ENCODE data around the gene YKT6.

The YKT6 gene

DNA sequence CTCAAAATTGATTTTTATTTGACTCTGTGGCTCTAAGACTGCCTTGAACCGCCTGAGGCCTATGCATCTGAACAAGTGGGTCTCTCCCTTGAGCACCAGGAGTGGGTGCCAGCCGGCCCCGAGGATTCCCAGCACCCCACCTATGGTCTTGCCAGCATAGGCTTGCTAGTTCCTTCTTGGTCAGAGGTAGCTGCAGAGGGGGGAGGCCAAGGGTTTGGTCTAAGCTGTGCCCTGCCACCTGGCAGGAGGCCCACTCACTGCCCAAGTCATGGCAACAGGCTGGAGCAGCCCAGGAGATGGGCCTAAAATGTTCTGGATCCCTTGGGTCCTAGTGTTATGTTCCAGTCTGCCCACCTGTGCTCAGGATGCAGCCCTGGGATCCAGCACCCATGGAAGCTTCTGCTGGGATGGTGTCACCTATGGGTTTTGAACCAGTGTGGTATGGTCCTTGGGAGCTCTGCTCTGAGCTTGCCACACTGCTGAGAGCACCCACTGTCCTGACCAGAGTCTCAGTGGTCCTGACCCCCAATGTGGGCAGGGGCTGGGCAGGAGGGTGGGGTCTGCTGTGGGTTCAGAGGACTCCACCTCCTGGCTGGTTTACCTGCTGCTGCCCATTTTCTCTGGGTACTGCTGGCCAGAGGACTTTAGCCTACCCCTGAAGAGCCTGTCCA lies 12.6 kb downstream of the YKT6 start:
- TF ChIP-seq, protein P1, sequence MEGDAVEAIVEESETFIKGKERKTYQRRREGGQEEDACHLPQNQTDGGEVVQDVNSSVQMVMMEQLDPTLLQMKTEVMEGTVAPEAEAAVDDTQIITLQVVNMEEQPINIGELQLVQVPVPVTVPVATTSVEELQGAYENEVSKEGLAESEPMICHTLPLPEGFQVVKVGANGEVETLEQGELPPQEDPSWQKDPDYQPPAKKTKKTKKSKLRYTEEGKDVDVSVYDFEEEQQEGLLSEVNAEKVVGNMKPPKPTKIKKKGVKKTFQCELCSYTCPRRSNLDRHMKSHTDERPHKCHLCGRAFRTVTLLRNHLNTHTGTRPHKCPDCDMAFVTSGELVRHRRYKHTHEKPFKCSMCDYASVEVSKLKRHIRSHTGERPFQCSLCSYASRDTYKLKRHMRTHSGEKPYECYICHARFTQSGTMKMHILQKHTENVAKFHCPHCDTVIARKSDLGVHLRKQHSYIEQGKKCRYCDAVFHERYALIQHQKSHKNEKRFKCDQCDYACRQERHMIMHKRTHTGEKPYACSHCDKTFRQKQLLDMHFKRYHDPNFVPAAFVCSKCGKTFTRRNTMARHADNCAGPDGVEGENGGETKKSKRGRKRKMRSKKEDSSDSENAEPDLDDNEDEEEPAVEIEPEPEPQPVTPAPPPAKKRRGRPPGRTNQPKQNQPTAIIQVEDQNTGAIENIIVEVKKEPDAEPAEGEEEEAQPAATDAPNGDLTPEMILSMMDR (conservative IDR thresholded peaks at IDR 0.05) = no peak
- TF ChIP-seq ZFX (IDR thresholded peaks at IDR 0.05) = no peak
- no peak overlapping the region for H3K27ac ChIP-seq

DNA sequence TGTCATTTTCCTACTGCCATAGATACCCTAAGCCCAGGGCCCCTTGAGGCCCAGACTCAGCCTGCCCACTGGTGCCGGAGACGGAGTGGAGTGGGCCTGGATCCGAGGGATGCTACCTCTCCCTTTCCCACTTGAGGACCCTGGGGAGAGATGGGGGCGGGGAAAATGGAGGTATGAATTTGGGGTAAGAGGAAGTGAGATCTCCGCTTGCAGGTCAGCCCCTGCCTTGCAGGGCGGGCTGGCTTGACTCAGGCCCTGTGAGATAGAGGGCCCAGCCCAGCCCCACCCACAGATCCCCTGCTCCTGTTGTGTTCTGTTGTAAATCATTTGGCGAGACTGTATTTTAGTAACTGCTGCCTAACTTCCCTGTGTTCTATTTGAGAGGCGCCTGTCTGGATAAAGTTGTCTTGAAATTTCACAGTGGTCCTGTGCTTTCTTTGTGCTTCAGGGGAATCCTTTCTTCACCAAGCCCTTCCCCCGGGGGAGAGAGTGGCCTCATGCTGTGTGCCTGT lies 13.2 kb downstream of the YKT6 start:
- no peak overlapping the region for H3K27ac ChIP-seq

DNA sequence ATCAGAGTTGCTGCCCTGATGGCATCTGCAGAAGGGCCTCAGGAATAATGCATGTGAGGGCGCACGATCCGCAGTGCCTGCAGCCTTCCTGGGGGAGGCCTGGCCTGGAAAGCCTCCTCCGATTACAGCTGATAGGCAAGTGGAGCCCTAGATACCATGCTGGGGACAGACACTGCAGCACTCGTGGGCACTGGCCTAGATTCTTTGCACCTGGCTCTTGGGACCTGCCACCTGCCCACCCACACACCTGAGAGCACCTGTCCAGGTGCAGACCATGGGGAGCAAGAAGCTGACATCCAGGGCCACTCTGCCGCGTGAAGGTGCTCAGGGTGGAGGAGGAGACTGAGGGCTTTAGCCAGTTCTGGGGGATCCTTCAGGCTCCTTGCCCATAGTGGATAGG lies 14.8 kb downstream of the YKT6 start:
- no peak overlapping the region for H3K27ac ChIP-seq
- TF ChIP-seq, protein P1 (conservative IDR thresholded peaks at IDR 0.05) = no peak
- no peak for TF ChIP-seq ZFX (IDR thresholded peaks at IDR 0.05)

More for the DNA sequence above, 13.2 kb downstream of the YKT6 start:
- no peak for TF ChIP-seq ZFX (IDR thresholded peaks at IDR 0.05)
- TF ChIP-seq, protein P1 (conservative IDR thresholded peaks at IDR 0.05) = no peak

DNA sequence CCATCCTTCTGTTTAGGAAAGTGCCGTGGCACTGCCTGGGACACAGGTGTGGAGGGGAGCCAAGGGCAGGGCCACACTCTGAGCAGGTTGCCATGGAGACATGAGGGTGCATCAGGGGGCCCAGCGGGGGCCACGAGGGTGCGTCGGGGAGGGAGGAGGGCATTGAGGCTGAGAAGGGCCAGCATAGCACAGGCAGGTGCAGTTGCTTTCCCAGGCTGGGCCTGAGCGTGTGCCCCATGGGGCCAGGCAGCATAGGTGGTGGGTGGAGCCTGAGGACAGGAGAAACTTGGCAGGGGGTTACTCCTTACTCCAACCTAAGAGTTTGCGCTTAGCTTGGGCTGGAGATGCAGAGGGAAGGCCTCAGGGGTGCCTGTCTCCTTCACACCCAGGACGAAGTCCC lies 15.2 kb downstream of the YKT6 start:
- TF ChIP-seq ZFX (IDR thresholded peaks at IDR 0.05) = peak; percentile 19; the same call in 1 of the 2 replicates
- TF ChIP-seq, protein P1 (conservative IDR thresholded peaks at IDR 0.05) = no peak
- no peak overlapping the region; the same call in 1 of the 2 replicates for H3K27ac ChIP-seq

DNA sequence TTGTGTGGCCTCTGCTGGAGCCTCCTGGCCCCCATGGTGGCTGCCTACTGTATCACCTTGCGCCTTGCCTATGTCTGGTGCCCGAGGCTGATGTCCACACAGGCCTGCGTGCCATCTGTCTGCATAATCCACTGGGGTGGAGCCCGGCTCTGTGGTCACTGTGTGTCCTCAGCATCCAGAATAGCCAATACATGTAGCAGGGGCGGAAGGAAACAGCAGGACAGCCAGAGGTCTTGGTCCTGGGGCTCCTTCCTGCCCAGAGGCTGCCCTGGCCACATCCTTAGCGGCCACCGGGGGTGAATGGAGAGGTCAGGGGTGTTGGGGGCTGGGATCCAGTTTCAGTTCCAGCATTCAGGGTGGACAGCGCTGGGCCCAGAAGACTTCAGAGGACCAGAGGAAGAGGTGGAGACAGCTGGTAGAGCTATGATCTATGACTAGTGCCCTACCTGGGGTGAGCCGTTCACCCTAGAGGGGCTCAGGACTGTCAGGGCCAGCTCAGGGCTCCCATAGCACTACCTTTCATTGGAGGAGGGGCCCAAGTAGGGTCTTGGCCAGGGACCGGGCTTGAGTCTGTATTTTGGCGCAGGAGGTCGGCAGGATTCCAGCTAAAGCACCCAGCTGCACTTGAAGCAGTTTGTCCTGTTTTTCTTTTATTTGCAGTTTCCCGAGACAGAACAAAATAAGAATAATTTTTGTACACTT lies 15.9 kb downstream of the YKT6 start:
- H3K27ac ChIP-seq = peak overlapping the region; percentile 11; the same call in 1 of the 2 replicates
- TF ChIP-seq, protein P1 (conservative IDR thresholded peaks at IDR 0.05) = no peak

DNA sequence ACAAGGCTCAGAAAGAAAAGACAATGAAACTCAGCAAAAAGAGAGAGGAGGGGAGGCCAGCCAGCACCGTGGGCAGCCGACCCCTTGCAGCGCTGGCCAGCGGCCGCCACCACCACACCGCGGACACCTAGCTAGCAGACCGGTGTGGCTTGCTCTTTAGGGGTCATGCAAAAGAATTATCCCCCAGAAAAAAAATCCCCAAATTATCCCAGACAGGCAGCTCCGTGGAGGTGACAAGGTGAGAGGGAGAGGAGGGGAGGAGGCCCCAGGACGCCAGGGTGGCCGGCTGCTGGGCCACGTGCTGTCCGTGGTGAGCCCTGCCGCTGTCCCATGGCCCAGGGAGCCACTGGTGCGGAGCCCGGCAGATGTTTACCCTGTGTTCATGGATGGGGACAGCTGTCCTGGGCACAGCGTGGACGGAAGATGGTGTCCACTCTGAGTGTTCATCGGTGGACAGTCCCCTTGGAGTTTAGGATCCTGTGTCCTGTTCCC lies 16.5 kb downstream of the YKT6 start:
- H3K27ac ChIP-seq = peak overlapping the region; percentile 11; the same call in 1 of the 2 replicates
- TF ChIP-seq, protein P1 (conservative IDR thresholded peaks at IDR 0.05) = no peak
- no peak for TF ChIP-seq ZFX (IDR thresholded peaks at IDR 0.05)

DNA sequence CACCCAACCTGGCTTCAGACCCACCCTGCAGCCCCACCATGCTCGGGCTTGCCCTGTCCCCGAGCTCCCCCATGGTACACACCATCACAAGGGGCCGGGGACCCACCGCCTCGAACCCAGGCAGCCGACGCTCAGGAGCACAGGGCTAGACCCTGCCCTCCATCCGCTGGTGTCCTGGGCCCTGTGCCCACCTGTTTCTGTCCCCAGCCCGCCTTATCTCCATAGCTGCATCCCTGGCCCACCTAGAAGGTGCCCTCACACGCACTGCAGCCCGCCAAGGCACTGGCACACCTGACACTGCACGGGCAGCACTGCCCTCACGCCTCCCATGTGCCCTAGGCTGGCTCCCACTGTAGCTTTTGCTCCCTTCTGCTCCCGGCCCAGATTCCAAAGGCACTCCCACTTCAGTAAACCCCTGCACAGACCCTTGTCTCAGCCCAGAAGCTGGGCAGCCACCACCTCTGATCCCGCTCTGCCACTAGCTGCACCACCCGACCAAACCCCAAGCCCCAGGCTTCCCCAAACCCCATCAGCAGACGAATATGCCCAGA lies 17.1 kb downstream of the YKT6 start:
- no peak overlapping the region for H3K27ac ChIP-seq
- no peak for TF ChIP-seq ZFX (IDR thresholded peaks at IDR 0.05)
- TF ChIP-seq, protein P1 (conservative IDR thresholded peaks at IDR 0.05) = no peak
